NCI-H2196 treated with DMSO at 0.1 percent for 48 hours (cell line): ENCODE results near the gene RHOG.
"Not testable (repeated sequence)": the region's sequence is repeated elsewhere in the genome, so short reads cannot be mapped to it uniquely, and the experiment has no call there.

Experiments used
- DNase-seq: peaks from one replicate; lab custom pipeline; 2025; ENCODE audit not compliant: unreplicated experiment; lab: John Stamatoyannopoulos, UW

RHOG gene

DNA sequence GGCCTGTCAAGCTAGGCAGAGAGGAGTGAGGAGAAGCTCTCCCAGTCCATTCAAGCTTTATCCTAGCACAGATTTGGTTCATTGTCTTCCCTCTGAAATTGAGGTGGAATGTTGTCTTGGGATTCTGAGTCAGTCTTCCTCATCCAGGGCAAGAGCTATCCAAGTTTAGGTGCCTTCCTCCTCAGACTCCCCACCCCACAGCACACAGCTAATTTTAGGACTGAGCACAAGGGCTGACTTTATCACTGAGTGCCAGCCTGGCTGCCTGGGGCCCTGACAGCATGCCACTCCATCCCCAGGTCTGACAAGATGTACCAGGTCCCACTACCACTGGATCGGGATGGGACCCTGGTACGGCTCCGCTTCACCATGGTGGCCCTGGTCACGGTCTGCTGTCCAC lies 29.8 kb downstream of the RHOG start:
- DNase-seq: no peak

DNA sequence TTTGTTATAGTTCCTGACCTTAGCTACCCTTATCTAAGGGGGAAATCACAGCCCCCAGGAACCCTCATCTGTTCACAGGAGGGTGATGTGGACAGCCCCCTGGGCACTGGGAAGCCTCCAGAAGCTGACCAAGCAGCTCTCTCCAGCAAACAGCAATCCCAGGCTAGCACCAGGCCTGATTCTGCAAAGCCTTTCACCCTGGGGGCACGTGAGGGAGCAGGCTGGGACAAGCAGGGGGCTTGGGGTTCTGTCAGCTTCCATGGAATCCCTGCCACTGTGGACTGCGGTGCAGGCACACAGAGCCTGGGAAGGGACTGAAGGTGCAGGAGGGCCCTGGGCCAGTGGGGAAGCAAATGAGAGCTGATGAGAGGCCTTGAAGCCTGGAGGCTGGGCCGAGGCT lies 30.3 kb downstream of the RHOG start:
- no peak for DNase-seq

- DNase-seq: no peak
These were observed 31.2 kb downstream of the RHOG start for GRCh38 chr11:3809624-3809928.

GRCh38 chr11:3808861-3809623 lies 31.7 kb downstream of the RHOG start:
- DNase-seq: peak; percentile 75

DNA sequence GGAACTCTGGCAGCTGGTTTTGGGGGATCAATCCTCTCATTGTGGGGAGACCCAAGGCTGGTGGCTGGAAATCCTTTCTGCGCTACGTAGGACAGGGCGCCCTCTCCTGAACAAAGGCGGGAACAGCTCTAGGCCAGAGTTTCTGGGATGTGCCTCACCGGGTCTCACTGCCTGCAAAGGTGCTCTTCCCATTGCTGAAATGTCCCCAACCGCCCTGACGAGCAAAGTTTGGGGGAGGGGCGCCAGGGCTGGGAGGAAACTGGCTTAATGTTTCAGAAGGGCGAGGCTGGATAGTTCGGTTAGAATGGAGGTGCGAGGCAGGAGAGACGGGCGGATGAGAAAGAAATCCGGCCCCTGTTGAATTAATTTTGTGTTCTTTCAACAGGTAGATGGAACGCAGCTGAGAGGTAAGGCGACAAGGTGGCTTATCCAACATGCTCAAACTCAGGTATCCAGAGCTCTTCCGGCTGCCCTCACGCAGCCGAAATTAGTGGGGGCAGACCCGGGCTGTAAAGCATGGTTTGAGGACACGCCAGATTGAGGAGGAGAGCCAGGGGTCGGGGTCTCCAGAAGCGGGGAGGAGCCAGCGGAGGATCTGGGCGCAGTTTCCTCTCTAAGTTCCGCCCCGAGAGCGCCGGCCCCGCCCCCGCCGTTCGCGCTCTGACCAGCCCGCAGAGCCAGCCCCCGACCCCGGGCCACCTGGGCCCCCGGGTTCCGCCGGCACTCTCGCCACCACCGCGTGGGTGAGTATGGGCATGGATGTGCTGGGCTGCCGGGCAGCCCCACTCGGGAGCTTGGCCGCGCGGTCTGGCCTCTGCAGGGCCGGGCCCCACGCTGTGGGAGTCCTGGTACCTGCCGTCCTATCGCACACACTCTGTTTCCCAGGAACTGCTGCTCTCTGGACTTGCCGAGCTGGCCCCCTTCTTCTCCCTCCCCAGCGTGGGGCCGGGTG lies 32.6 kb downstream of the RHOG start, which contains the start of gene PGAP2:
Gene PGAP2, plus strand, starts transcription at position 652 of the 952 bp plus-strand sequence. CDS start 2,700 bp downstream, outside the sequence.
- peak; percentile 70 for DNase-seq

- DNase-seq: no peak
These were observed 36.8 kb downstream of the RHOG start for GRCh38 chr11:3803726-3804495.

DNA sequence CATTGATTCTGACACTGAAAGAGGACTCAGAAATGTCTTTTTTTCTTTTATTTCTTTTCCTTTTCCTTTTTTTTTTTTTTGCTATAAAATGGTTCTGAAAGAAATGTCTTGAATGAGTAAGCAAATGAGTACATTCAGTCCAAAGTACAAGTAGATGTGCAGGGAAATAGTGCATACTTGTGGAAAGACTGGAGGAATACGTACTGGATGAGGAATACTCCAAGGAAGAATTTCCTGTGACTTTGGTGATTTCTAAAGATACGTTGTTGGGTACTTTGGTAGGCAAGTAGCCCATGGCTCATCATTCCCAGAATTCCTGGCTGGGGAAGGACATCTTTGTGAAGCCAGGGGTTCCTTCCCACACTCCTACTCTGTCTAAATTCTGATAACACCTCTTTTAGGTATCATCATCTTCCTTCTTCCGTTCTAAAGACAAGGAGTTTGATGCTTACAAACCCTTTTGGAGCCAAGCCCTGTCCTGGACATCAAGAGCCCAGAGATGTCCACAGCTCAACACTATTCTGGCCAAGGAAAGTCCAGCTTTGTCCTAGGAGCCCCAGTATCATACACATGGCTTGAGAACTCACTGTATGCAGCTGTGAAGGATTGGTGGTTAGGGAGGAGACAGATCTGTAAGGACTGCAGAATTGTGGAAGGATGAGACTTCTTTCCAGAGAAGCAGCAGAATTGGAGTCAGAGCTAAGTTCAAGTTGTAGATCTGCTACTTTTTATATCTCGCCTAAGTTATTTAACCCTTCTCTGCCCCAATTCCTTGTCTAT lies 38.6 kb downstream of the RHOG start:
- no peak for DNase-seq

DNA sequence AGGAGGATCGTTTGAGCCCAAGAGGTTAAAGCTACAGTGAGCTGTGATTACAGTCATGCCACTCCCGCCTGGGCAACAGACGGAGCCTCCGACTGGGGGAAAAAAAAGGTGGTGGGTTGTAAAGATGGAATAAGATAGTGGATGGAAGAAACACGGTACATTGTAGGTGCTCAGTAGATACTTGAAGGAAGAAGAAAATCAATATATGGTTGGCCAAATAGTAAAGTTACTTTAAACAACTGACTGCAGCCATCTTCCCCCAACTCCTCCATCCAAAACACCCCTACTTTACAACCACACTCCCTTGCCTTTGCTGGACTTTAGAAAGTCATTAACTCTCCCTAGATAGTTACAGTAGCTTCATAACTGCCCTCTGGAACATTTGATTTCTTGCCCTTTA lies 40.9 kb downstream of the RHOG start:
- no peak for DNase-seq

DNA sequence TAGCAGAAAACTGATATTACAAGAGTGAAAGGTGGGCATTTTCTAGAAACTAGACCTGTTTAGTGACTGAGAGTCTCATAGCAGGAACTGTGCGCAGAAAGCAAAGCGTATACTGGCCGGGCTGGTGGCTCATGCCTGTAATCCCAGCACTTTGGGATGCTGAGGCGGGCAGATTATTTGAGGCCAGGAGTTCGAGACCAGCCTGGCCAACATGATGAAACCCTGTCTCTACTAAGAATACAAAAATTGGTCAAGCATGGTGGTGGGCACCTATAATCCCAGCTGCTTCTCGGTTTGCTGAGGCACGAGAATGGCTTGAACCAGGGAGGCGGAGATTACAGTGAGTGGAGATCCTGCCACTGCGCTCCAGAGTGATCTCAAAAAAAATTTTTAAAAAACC lies 41.6 kb downstream of the RHOG start:
- DNase-seq: no peak

DNA sequence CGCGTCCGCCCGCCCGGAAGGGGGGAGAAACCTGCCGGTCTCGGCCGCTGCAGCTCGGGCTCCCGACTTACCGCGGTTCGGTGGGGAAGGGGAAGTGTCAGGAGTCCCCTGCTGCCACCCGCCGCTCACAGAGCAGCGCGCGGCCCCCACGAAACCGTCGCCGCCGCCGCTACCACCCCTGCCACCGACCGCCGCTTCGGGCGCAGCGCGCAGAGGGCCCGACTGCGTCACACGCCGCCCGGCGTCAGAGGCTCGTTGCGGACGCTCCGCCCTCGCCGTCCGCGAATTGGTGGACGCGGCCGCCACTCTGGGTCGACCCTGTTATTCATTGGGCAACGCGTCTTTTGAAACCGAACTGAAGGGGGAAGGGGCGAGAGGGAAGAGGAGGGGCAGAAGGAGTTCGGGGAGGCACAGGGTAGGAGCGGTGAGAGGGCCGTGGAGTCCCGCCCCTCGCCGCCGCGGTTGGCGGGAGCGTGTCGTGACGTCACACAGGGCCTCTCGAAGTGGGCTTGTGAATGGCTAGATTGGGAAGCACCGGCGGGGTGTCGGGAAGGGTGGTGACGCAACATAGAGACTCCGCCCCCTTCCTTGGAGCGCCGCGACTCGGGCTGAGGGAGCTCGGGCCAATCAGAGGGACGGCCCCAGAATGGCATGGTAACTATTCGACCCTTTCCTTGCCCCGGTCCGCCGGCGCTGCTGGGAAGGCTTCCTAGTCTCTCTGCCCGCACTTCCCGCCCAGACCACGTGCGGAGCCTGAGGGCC lies 43.2 kb downstream of the RHOG start, which contains the start of gene NUP98:
Gene NUP98, minus strand, starts transcription at position 226 of the 762 bp plus-strand sequence. CDS start 15,437 bp downstream, outside the sequence.
- peak; percentile 99 for DNase-seq

DNA sequence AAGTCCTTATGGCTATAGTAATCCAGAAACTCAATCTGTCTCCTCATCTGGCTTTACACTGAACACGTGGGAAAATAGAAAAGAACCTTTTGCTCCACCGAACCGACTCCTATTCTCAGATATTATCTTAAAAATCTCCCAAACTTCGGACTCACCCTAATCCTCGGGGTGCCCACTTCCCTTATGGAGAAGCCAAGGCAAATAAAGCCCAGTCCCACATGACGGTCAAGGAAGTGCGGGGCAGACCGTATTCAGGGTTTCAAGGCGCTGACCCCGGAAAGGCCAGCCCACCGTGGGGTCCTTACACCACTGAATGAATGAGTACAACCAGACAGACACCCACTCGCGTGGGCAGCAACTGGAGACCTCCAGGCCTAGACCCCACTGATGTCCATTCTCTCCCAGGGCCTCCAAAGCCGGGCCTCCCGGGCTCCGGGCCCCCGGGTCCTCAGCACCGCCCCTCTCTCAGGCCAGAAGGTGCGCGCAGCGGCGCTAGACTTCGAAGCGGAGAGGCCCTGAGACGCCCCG lies 43.9 kb downstream of the RHOG start:
- no peak for DNase-seq

DNA sequence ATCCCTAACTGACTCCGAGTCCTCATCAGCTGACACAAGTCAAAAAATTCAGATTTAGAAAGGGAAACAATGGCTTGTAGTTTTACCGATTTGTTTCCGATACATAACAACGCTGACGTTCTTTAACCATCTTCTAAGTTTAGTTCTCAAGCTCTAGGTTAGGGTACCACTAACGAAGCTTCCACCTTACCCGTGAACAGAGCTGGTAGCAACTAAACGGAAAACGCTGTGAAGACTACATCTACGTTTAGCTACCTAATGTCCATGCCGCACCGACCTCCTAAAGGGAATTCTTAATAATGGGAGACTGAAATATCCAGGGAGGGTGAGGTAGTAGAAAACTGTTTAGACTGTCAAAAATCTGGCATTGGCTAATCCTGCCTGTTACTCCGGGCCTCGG lies 44.4 kb downstream of the RHOG start:
- no peak for DNase-seq

- no peak for DNase-seq
These were observed 44.8 kb downstream of the RHOG start for GRCh38 chr11:3796002-3796311.

DNA sequence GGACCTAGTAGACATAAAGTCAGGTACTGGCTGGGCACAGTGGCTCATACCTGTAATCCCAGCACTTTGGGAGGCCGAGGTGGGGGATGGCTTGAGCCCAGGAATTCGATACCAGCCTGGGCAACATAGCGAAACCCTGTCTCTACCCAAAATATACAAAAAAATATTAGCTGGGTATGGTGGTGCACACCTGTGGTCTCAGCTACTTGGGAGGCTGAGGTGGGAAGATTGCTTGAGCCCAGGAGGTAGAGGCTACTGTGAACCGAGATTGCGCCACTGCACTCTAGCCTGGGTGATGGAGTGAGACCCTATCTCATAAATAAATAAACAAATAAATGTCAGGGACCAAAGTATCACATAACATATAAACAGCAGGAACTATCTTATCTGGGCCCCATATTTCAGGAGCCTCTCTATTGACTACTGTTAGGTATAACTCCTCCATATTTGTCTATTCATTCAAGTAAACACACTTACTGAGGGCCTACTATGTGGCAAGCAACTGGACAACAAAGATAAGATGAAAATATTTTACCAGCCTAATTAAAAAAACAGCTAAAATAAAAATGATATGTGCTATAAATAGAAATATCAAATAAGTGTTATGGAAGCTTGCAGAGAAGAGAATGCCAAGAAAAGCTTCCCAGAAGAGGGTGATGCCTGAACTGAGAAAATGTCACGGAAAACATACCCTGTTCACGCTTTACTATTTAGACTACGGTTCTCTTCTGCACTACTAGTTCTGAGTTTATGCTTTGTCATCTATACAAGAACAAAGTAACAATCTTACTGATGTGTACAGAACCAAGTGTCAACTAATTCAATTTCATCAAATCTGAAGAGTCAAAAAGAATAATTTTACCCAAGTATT lies 45.4 kb downstream of the RHOG start:
- no peak for DNase-seq

DNA sequence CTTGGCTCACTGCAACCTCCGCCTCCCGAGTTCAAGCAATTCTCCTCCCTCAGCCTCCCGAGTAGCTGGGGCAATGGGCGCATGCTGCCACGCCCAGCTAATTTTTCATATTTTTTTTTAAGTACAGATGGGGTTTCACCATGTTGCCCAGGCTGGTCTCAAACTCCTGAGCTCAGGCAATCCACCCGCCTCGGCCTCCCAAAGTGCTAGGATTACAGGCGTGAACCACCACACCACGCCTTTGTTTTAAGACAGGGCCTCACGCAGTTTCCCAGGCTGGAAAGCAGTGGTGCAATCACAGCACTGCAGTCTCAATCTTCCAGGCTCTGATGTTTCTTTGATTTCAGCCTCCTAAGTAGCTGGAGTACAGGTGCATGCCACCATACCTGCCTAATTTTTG lies 46.4 kb downstream of the RHOG start:
- not testable (repeated sequence) for DNase-seq

GRCh38 chr11:3786781-3787428 lies 53.9 kb downstream of the RHOG start:
- DNase-seq: no peak

DNA sequence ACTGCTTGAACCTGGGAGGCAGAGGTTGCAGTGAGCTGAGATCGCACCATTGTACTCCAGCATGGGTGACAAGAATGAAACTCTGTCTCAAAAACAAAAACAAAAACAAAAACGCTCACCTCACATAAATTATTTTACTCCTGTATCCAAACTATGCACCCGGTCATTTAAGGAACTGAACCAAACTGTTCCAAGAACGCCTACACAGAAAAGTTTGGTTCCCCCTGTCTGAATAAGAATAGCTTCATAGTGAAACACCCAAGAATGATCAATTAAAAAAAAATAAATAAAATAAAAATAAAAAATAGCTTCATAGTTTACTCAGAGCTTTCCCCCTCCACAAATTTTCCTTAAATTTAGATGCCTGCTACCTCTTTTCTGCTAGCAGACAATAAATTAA lies 57.1 kb downstream of the RHOG start:
- DNase-seq: no peak

- DNase-seq: no peak
These were observed 57.8 kb downstream of the RHOG start for GRCh38 chr11:3782963-3783362.
